K562 (cell line): ENCODE measurements around the gene CLCN6. TPM values are rescaled to one million over a fixed set of nuclear protein-coding genes. Genes with fewer than 3 reads are reported as not detected.

ENCODE experiments used
- AFF1 ChIP-seq, 2 experiments: fragments of 450-650 bp; IDR thresholded peaks; 2 replicates each; pipeline ENCODE4 v1.6.1; 2018; ENCODE audit warnings: mild to moderate bottlenecking in 2 of 2, low read depth in 1 of 2; ENCODE audit not compliant: partially characterized antibody in 2 of 2
- BHLHE40 ChIP-seq: IDR thresholded peaks from 2 replicates; pipeline ENCODE4 v1.6.1; 2011; ENCODE audit warnings: low read length, improper control_type of control experiment
- BRD4 ChIP-seq: fragments of 200-600 bp; sonication (generic); IDR thresholded peaks from 2 replicates; pipeline ENCODE4 v1.6.1; 2017; ENCODE audit warnings: inconsistent platforms
- DLX4 ChIP-seq: fragments of 250-450 bp; sonication (Bioruptor Pico); IDR thresholded peaks from 2 replicates; pipeline ENCODE4 v1.6.1; 2021; ENCODE audit warnings: mild to moderate bottlenecking
- E2F6 ChIP-seq, 2 experiments: IDR thresholded peaks; 2 replicates each; pipeline ENCODE4 v1.6.1; 2011; ENCODE audit warnings: borderline replicate concordance in 1 of 2, control low read depth in 1 of 2, low read depth in 1 of 2, low read length in 1 of 2, mild to moderate bottlenecking in 1 of 2, mixed read lengths in 1 of 2, moderate library complexity in 1 of 2; ENCODE audit not compliant: insufficient read depth in 1 of 2, insufficient read length in 1 of 2, poor library complexity in 1 of 2, severe bottlenecking in 1 of 2; ENCODE audit errors: extremely low read depth in 1 of 2
- KAT2B ChIP-seq: IDR thresholded peaks from one replicate; pipeline ENCODE4 v1.6.1; 2012; ENCODE audit warnings: low read depth, mild to moderate bottlenecking, control low read depth, inconsistent platforms, low read length, moderate library complexity
- MYNN ChIP-seq, 2 experiments: sonication (generic); formaldehyde crosslinking in 1 of 2; IDR thresholded peaks; 2 replicates each; pipeline versions ENCODE4 v1.5.0 to v1.6.1; 2016 to 2020; ENCODE audit warnings: antibody characterized with exemption in 1 of 2, missing genetic modification reagents in 1 of 2
- POLR2A ChIP-seq: fragments of 450-650 bp; conservative IDR thresholded peaks from 2 replicates; pipeline ENCODE4 v1.6.1; 2016
- RBM25 ChIP-seq: fragments of 200-400 bp; formaldehyde crosslinking; IDR thresholded peaks from 2 replicates; pipeline ENCODE4 v1.6.1; 2018; ENCODE audit warnings: low read length, low read depth, moderate library complexity; ENCODE audit not compliant: severe bottlenecking
- SAFB ChIP-seq: fragments of 200-400 bp; formaldehyde crosslinking; IDR thresholded peaks from 2 replicates; pipeline ENCODE4 v1.6.1; 2017; ENCODE audit warnings: low read depth, low read length, borderline replicate concordance
- TAF1 ChIP-seq: IDR thresholded peaks from 2 replicates; pipeline ENCODE4 v1.6.1; 2011; ENCODE audit warnings: mild to moderate bottlenecking, low read length, moderate library complexity; ENCODE audit not compliant: insufficient read depth, control insufficient read depth, severe bottlenecking; ENCODE audit errors: extremely low read depth
- TGIF2 ChIP-seq: sonication (generic); formaldehyde crosslinking; IDR thresholded peaks from 2 replicates; pipeline ENCODE4 v1.8.1; 2022; ENCODE audit warnings: mild to moderate bottlenecking, missing genetic modification reagents, moderate library complexity
- THRB ChIP-seq: fragments of 450-650 bp; formaldehyde crosslinking; conservative IDR thresholded peaks from 2 replicates; pipeline ENCODE4 v1.4.0; 2022; ENCODE audit warnings: mild to moderate bottlenecking, missing genetic modification characterization
- ZBTB8A ChIP-seq: fragments of 450-650 bp; IDR thresholded peaks from 2 replicates; pipeline ENCODE4 v1.6.1; 2018; ENCODE audit warnings: mild to moderate bottlenecking, moderate library complexity; ENCODE audit not compliant: partially characterized antibody
- ZFPM2 ChIP-seq: fragments of 250-450 bp; sonication (Bioruptor Pico); IDR thresholded peaks from 2 replicates; pipeline ENCODE4 v1.5.1; 2022; ENCODE audit warnings: mild to moderate bottlenecking
- ZNF274 ChIP-seq: IDR thresholded peaks from 2 replicates; pipeline ENCODE4 v1.6.1; 2011; ENCODE audit warnings: low read depth, mild to moderate bottlenecking, low read length, moderate library complexity, borderline replicate concordance
- ZNF395 ChIP-seq: fragments of 200-800 bp; sonication (Bioruptor generic); IDR thresholded peaks from 2 replicates; pipeline ENCODE4 v1.6.1; 2017; ENCODE audit warnings: missing genetic modification characterization, missing compliant biosample characterization
- ZNF644 ChIP-seq: fragments of 200-800 bp; sonication (Bioruptor generic); IDR thresholded peaks from 2 replicates; pipeline ENCODE4 v1.6.1; 2016; ENCODE audit warnings: low read depth, missing genetic modification characterization, missing compliant biosample characterization
- polyA plus RNA-seq, 8 experiments: library from polyadenylated mRNA; depleted of rRNA in 4 of 8; stranded (reverse) in 5 of 8; unstranded in 3 of 8; fragments of >200 nt; fragmentation: Nextera tagmentation in 2 of 8; fragmentation: Illumina TruSeq in 1 of 8; extraction: Ambion mirVana in 2 of 8; extraction: Trizol in 1 of 8; gene quantifications; 2 replicates each; pipeline versions ENCODE4 v1.2.1 to v1.2.3, GENCODE V29; 2011 to 2014; ENCODE audit warnings: inconsistent platforms in 1 of 8, missing spikeins in 1 of 8
- total RNA-seq, 7 experiments: library from RNA; depleted of rRNA in 6 of 7; stranded (reverse); fragments of >200 nt in 6 of 7; fragmentation: Illumina TruSeq in 2 of 7; extraction: Trizol in 2 of 7; gene quantifications; 2 replicates each; pipeline versions ENCODE4 v1.2.1 to v1.2.3, GENCODE V29; 2011 to 2021; ENCODE audit warnings: low replicate concordance in 1 of 7

Gene CLCN6
- total and polyA plus RNA-seq, 9 of the 15 experiments (the other 6 are each of a cell fraction or from before 2014, with no cell fraction given) = 2.0 to 21.8 (median 13.6) TPM

GRCh38 chr1:11882814-11883538 lies 77.0 kb downstream of the CLCN6 start (continued):
- TF ChIP-seq DLX4 (CRISPR knock-in tag) (no peak), BRD4 (no peak), ZBTB8A (no peak), ZNF274 (no peak), ZFPM2 (CRISPR knock-in tag) (no peak), THRB (CRISPR knock-in tag) (peak; percentile 7; the same call in 1 of the 2 replicates), SAFB (no peak), TGIF2 (no peak), TAF1 (peak; percentile 65), BHLHE40 (peak; percentile 94), POLR2A (peak; percentile 75), ZNF644 (tag) (peak; percentile 94), AFF1 (IDR thresholded peaks at IDR 0.05; ENCODE audit: low read depth in 1 of 2, partially characterized antibody in 2 of 2) (peak in 1 of 2 experiments; percentile 65), RBM25 (no peak), KAT2B (no peak), MYNN (IDR thresholded peaks at IDR 0.05) (peak; percentile 97), MYNN (CRISPR knock-in tag; IDR thresholded peaks at IDR 0.05) (no peak), ZNF395 (peak; percentile 99), E2F6 (IDR thresholded peaks at IDR 0.05; ENCODE audit: borderline replicate concordance in 1 of 2, extremely low read depth in 1 of 2, insufficient read depth in 1 of 2, insufficient read length in 1 of 2, low read depth in 1 of 2, low read length in 1 of 2, poor library complexity in 1 of 2, severe bottlenecking in 1 of 2) (peak; percentile 57 to 72)
